Measurements from ENCODE around the gene SRM. TPM values are rescaled to one million over a fixed set of nuclear protein-coding genes. Genes with fewer than 3 reads are reported as not detected.

The SRM gene
- total and polyA plus RNA-seq, 2 donors (not counting 1 experiment from before 2014, with no cell fraction given) = 13.0 to 95.4 TPM

- Histone ChIP-seq H2AFZ (ENCODE audit: low read length) (peak within 1 kb of the TSS; percentile 97), H4K20me1 (ENCODE audit: control insufficient read depth, extremely low read depth, insufficient read depth, low read length) (peaks cover 7% of the 10 kb centered on the region), H3K79me2 (ENCODE audit: control insufficient read depth, insufficient read depth, low read length) (peaks cover 36% of the 10 kb centered on the region), H3K27ac (ENCODE audit: insufficient read depth, low read length) (peak within 1 kb of the TSS; percentile 100), H3K4me2 (ENCODE audit: extremely low read depth, insufficient read depth, low read length) (peak within 1 kb of the TSS; percentile 97), H3K27me3 (ENCODE audit: control insufficient read depth, insufficient read depth, low read length) (no peaks in the 10 kb centered on the region), H3K36me3 (ENCODE audit: control insufficient read depth, insufficient read depth, low read length) (peaks cover 15% of the 10 kb centered on the region), H3K9ac (ENCODE audit: insufficient read depth, low read length) (peak within 1 kb of the TSS; percentile 100), H3K4me1 (ENCODE audit: control insufficient read depth, extremely low read depth, insufficient read depth, low read length) (peaks cover 10% of the 10 kb centered on the region), H3K9me3 (ENCODE audit: control insufficient read depth, insufficient read depth, low read depth, low read length) (no peaks in the 10 kb centered on the region), H3K4me3 (replicated peaks in 1 of 4; ENCODE audit: control extremely low read depth in 1 of 4, insufficient read depth in 1 of 4, low read depth in 3 of 4, low read length in 4 of 4) (peak within 1 kb of the TSS; percentile 87 to 99 (median 98))
- no peak for TF ChIP-seq CTCF (conservative IDR thresholded peaks at IDR 0.05 in 1 of 2, IDR thresholded peaks at IDR 0.05 in 1 of 2; ENCODE audit: low read depth in 1 of 2, low read length in 2 of 2)
- no peak for TF ChIP-seq EZH2 (IDR thresholded peaks at IDR 0.05; ENCODE audit: low read length, missing control alignments)
- peak; percentile 86 to 90 for DNase-seq (ENCODE audit: low read depth in 2 of 2)
Observed at GRCh38 chr1:11012260-11013159, 47.3 kb downstream of the SRM start, which contains the start of gene TARDBP. Gene TARDBP (plus strand): TSS chr1:11012654. CDS start chr1:11013728, 1,074 bp downstream.

Other genes starting within 250 kb of the SRM start
- gene TARDBP, start 47.4 kb downstream of the SRM start, total RNA-seq = 81.4 and 97.1 TPM in 2 replicates
- gene TARDBP, start 47.4 kb downstream of the SRM start, polyA plus RNA-seq = 161 and 167 TPM in 2 replicates
- gene MASP2, start 12.8 kb downstream of the SRM start, total RNA-seq = not detected in 2 replicates
- gene MASP2, start 12.8 kb downstream of the SRM start, polyA plus RNA-seq = not detected in 2 replicates
- 26.2 and 36.2 TPM in 2 replicates for gene EXOSC10, start 39.9 kb upstream of the SRM start, total RNA-seq
- 56.3 and 76.1 TPM in 2 replicates for gene EXOSC10, start 39.9 kb upstream of the SRM start, polyA plus RNA-seq
- gene ANGPTL7, start 129.3 kb upstream of the SRM start, total RNA-seq = 1.5 and 10.3 TPM in 2 replicates
- gene ANGPTL7, start 129.3 kb upstream of the SRM start, polyA plus RNA-seq = 0.34 and 0.38 TPM in 2 replicates
- 25.4 and 36.2 TPM in 2 replicates for gene MTOR, start 202.5 kb upstream of the SRM start, total RNA-seq
- 20.2 and 27.6 TPM in 2 replicates for gene MTOR, start 202.5 kb upstream of the SRM start, polyA plus RNA-seq
- gene UBIAD1, start 213.2 kb upstream of the SRM start, total RNA-seq = 7.6 and 8.0 TPM in 2 replicates
- gene UBIAD1, start 213.2 kb upstream of the SRM start, polyA plus RNA-seq = 7.1 and 12.9 TPM in 2 replicates

Data from fibroblast of lung (primary cell).